Posterior cingulate gyrus (tissue), 11 donors: ENCODE measurements around the gene DESI2.
"Not testable (repeated sequence)": the region's sequence is repeated elsewhere in the genome, so short reads cannot be mapped to it uniquely, and the experiment has no call there.

Experiments
- DNase-seq, 10 donors: peaks; one replicate each; pipeline versions ENCODE4 v3.0.0 to v3.0.0-alpha.2; 2020 to 2021; ENCODE audit warnings: mixed read lengths in 3 of 10
- intact Hi-C: fragments of 100-400 bp; cut with DNase I; formaldehyde crosslinking; loops from one replicate; pipeline ENCODE4 v1.15.1; 2023

The DESI2 gene

DNA sequence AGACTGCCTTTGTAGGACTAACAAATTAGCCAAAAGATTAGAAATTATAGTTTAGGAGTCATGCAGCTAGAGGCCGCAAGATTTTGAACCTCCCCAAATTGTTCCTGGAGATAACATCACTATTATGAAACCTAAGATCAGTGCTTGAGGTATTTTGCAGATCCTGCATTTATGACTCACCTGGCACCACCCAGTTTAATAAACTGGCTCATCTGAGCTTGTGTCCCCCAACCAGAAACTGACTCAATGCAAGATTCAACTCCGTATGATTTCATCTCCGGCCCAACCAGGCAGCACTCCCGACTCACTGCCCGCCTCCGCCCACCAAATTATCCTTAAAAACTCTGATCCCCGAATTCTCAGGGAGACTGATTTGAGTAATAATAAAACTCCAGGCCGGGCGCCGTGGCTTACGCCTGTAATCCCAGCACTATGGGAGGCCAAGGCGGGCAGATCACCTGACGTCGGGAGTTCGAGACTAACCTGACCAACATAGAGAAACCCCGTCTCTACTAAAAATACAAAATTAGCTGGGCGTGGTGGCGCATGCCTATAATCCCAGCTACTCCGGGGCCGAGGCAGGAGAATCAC lies 87.2 kb downstream of the DESI2 start:
- DNase-seq, intact Hi-C loops: not testable (repeated sequence)

DNA sequence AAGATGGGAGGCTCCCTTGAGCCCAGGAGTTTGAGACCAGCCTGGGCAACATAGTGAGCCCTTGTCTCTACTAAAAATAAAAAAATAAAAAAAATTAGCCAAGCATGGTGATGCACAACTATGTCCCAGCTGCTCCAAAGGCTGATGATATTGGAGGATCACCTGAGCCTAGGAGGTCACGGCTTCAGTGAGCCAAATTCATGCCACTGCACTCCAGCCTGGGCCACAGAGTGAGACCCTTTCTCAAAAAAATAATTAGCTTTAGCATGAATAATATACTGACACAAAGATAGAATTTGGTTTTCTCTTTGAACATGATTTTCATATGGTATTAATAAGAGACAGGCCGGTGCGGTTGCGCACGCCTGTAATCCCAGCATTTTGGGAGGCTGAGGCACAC lies 88.8 kb downstream of the DESI2 start:
- intact Hi-C loops: no loop called here
- DNase-seq: no peak

DNA sequence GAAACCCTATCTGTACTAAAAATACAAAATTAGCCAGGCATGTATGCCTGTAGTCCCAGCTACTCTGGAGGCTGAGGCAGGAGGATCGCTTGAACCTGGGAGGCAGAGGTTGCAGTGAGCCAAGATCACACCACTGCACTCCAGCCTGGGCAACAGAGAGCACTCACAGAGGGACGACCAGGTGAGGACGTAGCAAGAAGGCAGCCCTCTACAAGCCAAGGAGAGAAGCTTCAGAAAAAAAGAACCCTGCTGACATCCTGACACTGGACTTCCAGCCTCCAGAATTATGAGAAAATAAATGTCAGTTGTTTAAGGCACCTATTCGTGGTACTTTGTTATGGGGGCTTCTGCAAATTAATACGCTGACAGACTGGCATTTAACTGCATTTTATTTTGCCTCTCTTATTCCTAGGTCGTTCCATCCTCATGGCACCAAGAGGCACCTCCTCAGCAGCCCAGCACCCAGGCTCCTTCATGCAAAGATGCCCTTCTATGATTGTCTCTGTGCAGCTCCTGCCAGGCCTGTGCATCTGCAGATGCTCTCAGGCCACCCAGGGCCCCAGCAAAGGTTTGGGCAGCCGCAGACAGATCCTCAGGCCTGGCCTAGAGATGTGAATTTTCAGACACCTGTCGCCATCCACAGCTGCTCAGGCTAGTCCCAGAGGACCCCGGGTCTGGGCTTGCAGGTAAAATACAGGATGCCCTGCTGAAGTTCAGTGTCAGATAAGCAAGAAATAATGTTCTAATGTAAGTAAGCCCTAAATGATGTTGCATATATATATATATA lies 96.5 kb downstream of the DESI2 start:
- intact Hi-C loops: no loop called here
- no peak for DNase-seq

DNA sequence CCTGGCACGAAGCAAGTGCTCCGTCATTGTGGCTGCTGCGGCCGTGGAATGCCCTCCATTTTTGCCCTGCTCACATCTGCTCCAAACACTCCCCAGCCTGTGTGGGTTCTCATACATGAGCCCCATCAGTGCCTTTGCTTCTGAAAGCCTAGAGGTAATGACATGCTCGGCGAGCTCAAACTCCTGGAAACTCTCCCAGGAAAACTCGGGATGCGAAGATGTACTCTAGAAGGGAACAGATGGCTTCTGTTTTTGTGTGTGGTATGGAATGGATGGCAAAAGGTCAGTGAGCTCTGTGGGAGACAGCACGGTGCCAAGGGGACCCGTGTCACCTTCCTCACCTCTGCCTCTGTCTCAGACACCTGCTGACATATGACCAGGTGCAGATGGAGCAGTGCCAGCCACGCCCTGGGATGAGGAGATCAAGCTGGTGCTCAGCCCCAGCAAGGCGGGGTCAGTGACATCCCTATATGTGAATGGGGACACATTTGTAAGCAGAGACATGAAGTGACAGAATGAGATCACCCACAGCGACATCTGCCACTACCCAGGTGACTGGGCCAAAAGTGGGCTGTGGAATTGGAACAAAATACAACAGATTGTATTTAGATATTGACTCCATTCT lies 98.5 kb downstream of the DESI2 start:
- no peak for DNase-seq
- intact Hi-C loops: no loop called here

DNA sequence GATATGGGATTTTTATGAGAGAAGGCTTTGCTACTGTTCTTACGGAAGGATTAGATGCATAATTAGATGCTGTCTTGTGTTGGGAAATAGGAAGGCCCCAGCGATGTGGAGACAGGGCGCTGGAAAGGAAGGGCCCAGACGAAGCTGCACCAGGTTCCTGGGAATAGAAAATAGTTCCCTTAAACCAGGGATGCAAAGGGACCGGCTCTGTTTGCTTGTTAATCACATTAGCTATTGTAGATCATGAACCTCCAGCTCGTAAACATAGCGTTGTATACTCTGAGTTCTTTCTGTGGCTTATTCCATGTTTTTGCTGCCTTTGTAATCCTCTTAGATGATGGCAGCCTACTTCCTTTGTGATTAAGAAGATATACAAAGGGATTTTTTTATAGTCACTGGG lies 102.7 kb downstream of the DESI2 start:
- intact Hi-C loops: no loop called here
- no peak for DNase-seq

DNA sequence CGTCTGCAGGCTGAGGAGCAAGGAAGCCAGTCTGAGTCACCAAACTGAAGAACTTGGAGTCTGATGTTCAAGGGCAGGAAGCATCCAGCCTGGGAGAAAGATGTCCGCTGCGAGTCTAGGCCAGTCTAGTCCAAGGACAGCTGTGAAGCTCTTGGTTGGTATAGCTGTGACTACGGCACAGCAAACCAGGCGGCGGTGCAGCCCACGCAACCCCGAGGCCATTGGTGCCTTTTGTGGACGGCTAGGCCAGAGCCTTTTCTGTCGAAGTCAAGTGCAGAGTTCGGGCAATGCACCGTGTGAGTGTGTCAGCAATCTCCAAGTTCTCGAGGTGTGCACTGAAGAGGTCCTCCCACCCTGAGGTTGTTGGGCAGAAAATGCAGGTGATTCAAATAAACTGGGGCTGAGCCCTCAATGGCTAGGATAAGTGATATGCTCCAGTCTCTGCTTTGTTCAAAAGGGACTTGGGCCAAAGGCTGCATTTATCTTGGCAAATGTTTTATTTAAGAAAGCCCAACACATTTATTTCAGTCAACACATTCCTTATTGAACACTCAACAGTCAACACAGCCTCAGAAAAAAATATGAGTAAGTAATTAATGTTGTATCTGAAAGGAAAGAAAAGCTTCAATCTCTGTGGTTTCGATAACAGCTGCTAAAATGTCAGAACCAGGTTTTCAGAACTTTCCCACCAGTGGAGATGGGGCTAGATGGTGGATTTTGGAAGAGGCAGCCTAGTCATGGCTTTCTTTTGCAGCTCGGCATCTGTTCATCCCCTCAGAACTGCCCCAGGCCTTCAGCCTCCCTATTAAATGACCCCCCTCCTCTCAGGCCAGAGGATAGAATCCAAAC lies 104.4 kb downstream of the DESI2 start:
- DNase-seq: no peak
- intact Hi-C loops: no loop called here
